Endothelial cell (in vitro differentiated cells): ENCODE data around the gene NANOS2. TPM values are rescaled to one million over a fixed set of nuclear protein-coding genes. Genes with fewer than 3 reads are reported as not detected.

Source experiments
- DNase-seq: peaks from one replicate; pipeline ENCODE4 v3.0.0; 2021; ENCODE audit warnings: low spot score
- H3K27ac Mint-ChIP-seq: one replicate; pipeline ENCODE4 v1.8.0; 2021; ENCODE audit warnings: mixed read lengths, inconsistent platforms; ENCODE audit not compliant: unreplicated experiment
- H3K27me3 Mint-ChIP-seq: one replicate; pipeline ENCODE4 v1.8.0; 2021; ENCODE audit warnings: mild to moderate bottlenecking, moderate library complexity, mixed read lengths, inconsistent platforms; ENCODE audit not compliant: unreplicated experiment
- H3K36me3 Mint-ChIP-seq: one replicate; pipeline ENCODE4 v1.8.0; 2021; ENCODE audit warnings: mild to moderate bottlenecking, low read depth, mixed read lengths, inconsistent platforms; ENCODE audit not compliant: unreplicated experiment
- H3K4me1 Mint-ChIP-seq: one replicate; pipeline ENCODE4 v1.8.0; 2021; ENCODE audit warnings: mild to moderate bottlenecking, mixed read lengths, inconsistent platforms; ENCODE audit not compliant: unreplicated experiment
- H3K4me3 Mint-ChIP-seq: one replicate; pipeline ENCODE4 v1.8.0; 2021; ENCODE audit warnings: mild to moderate bottlenecking, mixed read lengths, inconsistent platforms; ENCODE audit not compliant: unreplicated experiment
- H3K9me3 Mint-ChIP-seq: one replicate; pipeline ENCODE4 v1.8.0; 2021; ENCODE audit warnings: mixed read lengths, inconsistent platforms; ENCODE audit not compliant: unreplicated experiment
- CTCF ChIP-seq: fragments of 200-600 bp; sonication (generic); IDR thresholded peaks from one replicate; pipeline ENCODE4 v1.5.0; 2021; ENCODE audit warnings: antibody characterized with exemption; ENCODE audit not compliant: unreplicated experiment
- total RNA-seq: library from RNA; stranded (reverse); fragmentation: NEBNext Ultra II Directional; extraction: Animal tissue kit (Norgen Biotek cat#: 25700); gene quantifications from one replicate; pipeline ENCODE4 v1.2.1, GENCODE V29; 2021; ENCODE audit not compliant: unreplicated experiment

NANOS2 gene
- total RNA-seq, 1 donor from 2014 or later, result not detected

- no peak for TF ChIP-seq CTCF
- Mint-ChIP-seq H3K4me1 (peaks cover 41% of the 10 kb centered on the region), H3K27ac (no peak overlapping the region), H3K9me3 (no peaks in the 10 kb centered on the region), H3K4me3 (no peak overlapping the region), H3K27me3 (peaks cover 11% of the 10 kb centered on the region), H3K36me3 (no peaks in the 10 kb centered on the region)
- DNase-seq, result no peak
Observed at GRCh38 chr19:45879971-45880370, 34.6 kb downstream of the NANOS2 start.

GRCh38 chr19:45879055-45879454, 35.5 kb downstream of the NANOS2 start:
- peaks cover 11% of the 10 kb centered on the region for H3K27me3 Mint-ChIP-seq
- H3K4me1 Mint-ChIP-seq, result peaks cover 41% of the 10 kb centered on the region
- no peaks in the 10 kb centered on the region for H3K36me3 Mint-ChIP-seq
- no peak overlapping the region for H3K4me3 Mint-ChIP-seq
- H3K9me3 Mint-ChIP-seq, result no peaks in the 10 kb centered on the region
- DNase-seq, result no peak
- TF ChIP-seq CTCF, result no peak
- H3K27ac Mint-ChIP-seq, result no peak overlapping the region

GRCh38 chr19:45878043-45878794, 36.4 kb downstream of the NANOS2 start:
- H3K4me1 Mint-ChIP-seq, result peaks cover 36% of the 10 kb centered on the region
- no peaks in the 10 kb centered on the region for H3K9me3 Mint-ChIP-seq
- H3K27me3 Mint-ChIP-seq, result peaks cover 15% of the 10 kb centered on the region
- peak overlapping the region; percentile 1 for H3K4me3 Mint-ChIP-seq
- no peak overlapping the region for H3K27ac Mint-ChIP-seq
- no peak for TF ChIP-seq CTCF
- H3K36me3 Mint-ChIP-seq, result no peaks in the 10 kb centered on the region
- no peak for DNase-seq

- no peak for TF ChIP-seq CTCF
- peak; percentile 69 for DNase-seq
- no peaks in the 10 kb centered on the region for H3K9me3 Mint-ChIP-seq
- H3K4me1 Mint-ChIP-seq, result peaks cover 31% of the 10 kb centered on the region
- H3K4me3 Mint-ChIP-seq, result peak overlapping the region; percentile 44
- no peaks in the 10 kb centered on the region for H3K36me3 Mint-ChIP-seq
- peak overlapping the region; percentile 80 for H3K27ac Mint-ChIP-seq
- peaks cover 16% of the 10 kb centered on the region for H3K27me3 Mint-ChIP-seq
Observed at GRCh38 chr19:45876411-45877197, 38.0 kb downstream of the NANOS2 start.

GRCh38 chr19:45876161-45876410, 38.5 kb downstream of the NANOS2 start:
- H3K27me3 Mint-ChIP-seq, result peaks cover 15% of the 10 kb centered on the region
- peak overlapping the region; percentile 80 for H3K27ac Mint-ChIP-seq
- no peak for DNase-seq
- no peaks in the 10 kb centered on the region for H3K9me3 Mint-ChIP-seq
- H3K36me3 Mint-ChIP-seq, result no peaks in the 10 kb centered on the region
- TF ChIP-seq CTCF, result no peak
- H3K4me3 Mint-ChIP-seq, result peak overlapping the region; percentile 44
- H3K4me1 Mint-ChIP-seq, result peaks cover 29% of the 10 kb centered on the region
